GM18858 (cell line): ENCODE measurements around the gene TRABD2A.
"Not testable (repeated sequence)": the region's sequence is repeated elsewhere in the genome, so short reads cannot be mapped to it uniquely, and the experiment has no call there.

Source experiments
- ATAC-seq: cut with Tn5 transposase; IDR thresholded peaks from one replicate; pipeline ENCODE4 v1.9.1; 2021; ENCODE audit not compliant: unreplicated experiment

Gene TRABD2A

DNA sequence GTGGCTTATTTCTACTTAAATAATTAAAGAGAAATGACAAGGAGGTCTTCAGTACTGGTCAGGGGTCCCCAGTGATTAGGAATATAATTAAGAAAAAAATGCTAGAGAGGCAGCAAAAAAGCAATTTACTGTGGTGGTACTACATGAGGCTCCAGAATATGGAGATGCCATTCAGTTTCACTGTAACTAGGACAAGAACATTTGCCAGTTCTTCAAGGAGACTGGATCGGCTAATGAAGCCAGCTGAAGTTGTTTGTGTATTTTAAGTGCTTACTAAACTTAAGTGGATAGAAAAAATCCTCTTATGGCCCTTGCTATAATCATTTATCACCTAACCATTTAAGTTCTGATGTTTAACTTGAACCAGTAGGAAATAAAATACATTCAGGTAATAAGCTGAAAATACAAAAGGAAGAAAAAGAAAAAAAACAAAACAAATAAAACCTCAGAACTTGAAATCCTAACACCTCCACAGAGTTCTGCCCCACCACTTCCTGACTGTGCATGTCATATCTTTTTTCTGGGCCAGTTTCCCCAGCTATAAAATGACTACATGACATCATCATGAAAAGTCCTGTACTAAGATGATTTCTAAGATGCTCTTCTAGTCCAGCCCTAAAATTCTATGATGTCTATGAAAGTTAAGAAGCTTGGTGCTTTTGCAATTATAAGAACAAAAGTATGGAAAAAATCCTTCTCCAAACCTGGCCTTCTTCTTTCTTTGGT lies 98.0 kb downstream of the TRABD2A start:
- ATAC-seq = no peak

DNA sequence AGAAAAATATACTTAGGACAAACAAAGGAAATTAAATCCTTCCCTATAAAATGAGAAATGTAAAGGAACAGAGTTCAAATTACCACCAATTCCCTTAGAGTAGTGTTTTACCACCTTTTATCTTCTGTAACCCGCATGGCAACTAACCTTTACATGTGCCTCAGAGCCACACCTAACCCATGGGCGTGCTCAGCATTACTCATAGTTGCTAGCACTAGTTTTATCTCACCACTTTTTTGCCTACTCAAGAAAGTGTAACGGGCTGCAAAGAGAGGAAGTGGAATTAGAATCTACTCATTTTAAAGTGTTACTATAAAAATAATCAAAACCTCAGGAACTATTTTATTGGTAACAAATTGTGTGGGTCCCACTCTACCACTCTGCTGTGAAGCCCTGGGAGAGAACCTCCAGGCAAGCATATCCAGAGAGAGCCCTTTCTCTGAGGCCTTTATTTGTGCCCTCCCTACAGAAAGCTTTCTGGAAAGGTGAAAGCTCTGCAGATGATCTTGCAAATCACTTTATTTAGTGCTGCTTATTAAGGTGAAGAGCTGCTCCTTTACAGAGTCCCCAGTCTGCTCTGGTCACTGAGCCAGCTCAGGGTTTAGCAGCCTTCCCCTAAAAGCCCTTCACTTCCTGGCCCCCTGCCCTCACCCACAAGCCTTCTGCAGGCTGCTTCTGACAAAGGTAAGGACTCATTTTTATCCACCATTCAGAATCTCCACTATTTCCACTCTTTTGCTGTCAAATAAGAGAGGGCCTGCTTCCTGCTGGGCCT lies 98.8 kb downstream of the TRABD2A start:
- ATAC-seq = peak; percentile 87

DNA sequence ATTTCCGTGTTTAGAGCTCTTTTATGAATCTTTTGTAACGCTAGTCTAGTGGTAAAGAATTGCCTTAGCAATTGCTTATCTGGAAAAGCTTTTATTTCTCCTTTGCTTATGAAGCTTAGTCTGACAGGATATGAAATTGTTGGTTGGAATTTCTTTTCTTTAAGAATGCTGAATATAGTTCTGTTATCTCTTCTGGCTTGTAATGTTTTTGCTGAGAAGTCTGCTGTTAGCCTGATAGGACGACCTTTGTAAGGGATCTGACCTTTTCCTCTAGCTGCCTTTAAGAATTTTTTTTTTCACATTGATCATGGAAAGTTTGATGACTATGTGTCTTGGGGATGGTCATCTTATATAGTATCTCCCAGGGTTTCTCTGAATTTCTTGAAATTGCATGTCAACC lies 101.1 kb downstream of the TRABD2A start:
- ATAC-seq = no peak

DNA sequence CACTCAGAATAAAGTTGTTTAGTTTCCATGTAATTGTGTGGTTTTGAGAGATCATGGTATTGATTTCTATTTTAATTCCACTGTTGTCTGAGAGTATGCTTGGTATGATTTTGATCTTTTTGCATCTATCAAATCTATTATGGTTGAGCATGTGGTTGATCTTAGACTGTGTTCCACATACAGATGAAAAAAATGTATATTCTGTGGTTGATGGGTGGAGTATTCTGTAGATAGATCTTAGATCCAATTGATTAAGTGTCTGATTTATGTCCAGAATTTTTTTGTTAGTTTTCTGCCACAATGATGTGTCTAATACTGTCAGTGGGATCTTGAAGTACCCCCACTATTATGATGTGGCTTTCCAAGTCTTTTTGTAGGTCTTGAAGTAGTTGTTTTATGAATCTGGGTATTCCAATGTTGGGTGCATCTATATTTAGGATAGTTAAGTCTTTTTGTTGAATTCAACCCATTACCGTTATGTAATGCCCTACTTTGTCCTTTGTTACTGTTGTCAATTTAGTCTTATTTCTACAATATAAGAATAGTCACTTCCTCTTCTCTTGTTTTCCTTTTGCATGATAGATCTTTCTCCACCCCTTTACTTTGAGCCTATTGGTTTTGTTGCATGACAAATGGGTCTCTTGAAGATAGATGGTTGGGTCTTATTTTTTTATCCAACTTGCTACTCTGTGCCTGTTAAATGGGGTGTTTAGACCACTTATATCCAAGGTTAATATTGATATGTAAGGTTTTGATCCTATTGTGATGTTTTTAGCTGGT lies 101.8 kb downstream of the TRABD2A start:
- ATAC-seq = no peak

DNA sequence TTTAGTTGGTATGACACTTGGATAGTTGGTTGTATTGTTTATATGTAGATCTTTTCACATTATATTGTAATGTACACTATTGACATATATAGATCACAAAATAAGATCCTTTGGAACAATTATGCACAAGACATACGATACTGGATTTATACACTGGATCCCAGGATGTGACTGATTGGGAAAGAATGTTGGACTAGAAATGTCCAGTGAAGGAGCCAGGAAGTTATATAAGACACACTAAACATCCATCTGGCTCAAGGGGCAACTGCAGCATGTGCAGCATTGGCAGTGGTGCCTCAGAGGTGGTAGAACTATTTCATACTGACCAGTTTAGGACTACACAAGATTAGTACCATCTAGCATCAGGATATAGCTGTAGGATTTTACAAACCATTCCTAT lies 104.9 kb downstream of the TRABD2A start:
- ATAC-seq = no peak

DNA sequence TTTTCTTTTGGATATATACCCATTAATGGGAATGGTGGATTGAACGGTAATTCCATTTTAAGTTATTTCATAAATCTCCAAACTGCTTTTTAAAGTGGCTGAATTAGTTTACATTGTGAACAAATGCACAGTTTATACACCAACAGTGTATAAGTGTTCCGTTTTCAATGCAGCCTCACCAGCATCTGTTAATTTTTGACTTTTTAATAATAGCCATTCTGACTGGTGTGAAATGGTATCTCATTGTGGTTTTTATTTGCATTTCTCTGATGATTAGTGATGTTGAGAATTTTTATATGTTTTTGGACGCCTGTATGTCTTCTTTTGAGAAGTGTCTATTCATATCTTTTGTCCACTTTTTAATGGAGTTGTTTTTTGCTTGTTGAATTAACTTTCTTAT lies 107.3 kb downstream of the TRABD2A start:
- not testable (repeated sequence) for ATAC-seq
